ENCODE data around the gene NEU1. TPM values are rescaled to one million over a fixed set of nuclear protein-coding genes. Genes with fewer than 3 reads are reported as not detected.

The NEU1 gene
- polyA plus RNA-seq, 1 experiment, result 39.0 TPM

DNA sequence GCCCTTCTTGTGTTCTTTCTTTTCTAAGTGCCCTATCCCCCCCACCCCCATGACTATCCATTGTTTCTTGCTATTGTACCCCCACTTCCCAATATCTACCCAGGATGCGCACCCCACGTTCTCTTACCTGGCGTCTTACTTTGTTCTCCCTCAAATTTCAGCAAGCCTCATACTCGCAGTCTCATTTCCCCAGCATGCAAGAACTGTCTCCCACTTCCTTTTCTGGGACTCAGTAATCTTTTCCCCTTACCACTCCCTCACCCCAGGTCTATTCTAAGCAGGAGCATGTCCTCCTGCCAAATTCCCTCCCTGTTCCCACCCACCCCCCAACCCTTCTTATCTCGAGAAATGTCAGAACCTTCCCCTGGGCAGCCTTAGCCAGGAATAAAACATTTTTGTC is 36.6 kb upstream of the NEU1 start:
- ChIA-PET POLR2A (interaction anchor here (0.6 kb wide), 1 partner anchor 54 kb away, joined by 3 read pairs; no protein-coding TSS in a partner anchor), CTCF (interaction anchor here (0.7 to 4.0 kb wide), 3 partner anchors 11 to 60 kb away, joined by 4 to 44 read pairs (median 8); partner anchors contain the start of gene SKIC2)
- H3K9me3 ChIP-seq (ENCODE audit: control insufficient read depth, insufficient read depth, low read length), result no peaks in the 10 kb centered on the region; the same call in 1 of the 2 replicates
- no peak overlapping the region for H3K27ac ChIP-seq (ENCODE audit: low read depth, low read length)
- TF ChIP-seq, protein P1, sequence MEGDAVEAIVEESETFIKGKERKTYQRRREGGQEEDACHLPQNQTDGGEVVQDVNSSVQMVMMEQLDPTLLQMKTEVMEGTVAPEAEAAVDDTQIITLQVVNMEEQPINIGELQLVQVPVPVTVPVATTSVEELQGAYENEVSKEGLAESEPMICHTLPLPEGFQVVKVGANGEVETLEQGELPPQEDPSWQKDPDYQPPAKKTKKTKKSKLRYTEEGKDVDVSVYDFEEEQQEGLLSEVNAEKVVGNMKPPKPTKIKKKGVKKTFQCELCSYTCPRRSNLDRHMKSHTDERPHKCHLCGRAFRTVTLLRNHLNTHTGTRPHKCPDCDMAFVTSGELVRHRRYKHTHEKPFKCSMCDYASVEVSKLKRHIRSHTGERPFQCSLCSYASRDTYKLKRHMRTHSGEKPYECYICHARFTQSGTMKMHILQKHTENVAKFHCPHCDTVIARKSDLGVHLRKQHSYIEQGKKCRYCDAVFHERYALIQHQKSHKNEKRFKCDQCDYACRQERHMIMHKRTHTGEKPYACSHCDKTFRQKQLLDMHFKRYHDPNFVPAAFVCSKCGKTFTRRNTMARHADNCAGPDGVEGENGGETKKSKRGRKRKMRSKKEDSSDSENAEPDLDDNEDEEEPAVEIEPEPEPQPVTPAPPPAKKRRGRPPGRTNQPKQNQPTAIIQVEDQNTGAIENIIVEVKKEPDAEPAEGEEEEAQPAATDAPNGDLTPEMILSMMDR (IDR thresholded peaks at IDR 0.05; ENCODE audit: low read depth, low read length), result no peak
- no peak overlapping the region for H3K4me3 ChIP-seq (ENCODE audit: low read depth, low read length)
- H3K27me3 ChIP-seq (ENCODE audit: control insufficient read depth, insufficient read depth, low read length), result no peaks in the 10 kb centered on the region
- no peak for DNase-seq (ENCODE audit: low read depth, low spot score)

DNA sequence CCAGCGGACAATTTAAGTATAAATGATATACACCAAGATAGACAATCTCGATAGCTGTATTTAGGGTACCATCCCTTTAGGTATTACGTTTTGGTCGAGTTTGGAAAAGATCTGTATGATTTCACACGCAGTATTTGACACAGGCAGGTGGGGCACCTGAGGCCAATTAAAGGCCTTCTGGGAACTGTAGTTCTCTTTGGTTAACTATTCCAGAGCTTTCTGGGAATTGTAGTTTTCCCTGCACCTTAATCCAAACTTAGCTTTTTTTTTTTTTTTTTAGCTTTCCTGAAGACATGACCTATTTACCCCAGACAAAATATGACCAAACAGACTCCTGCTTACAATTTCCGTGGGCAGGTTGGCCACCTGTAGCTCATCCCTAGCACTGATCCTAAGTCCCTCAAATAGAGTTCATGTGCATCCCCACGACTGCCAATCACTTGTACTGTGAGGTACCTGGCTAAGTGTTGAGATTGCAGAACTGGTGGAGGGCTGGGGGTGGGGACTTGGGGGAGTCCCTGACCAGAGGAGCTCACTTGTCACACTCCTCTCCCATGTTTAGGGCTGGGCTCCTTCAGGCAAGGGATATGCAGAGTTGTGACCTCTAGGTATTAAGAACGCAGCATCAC is 35.9 kb upstream of the NEU1 start:
- POLR2A ChIA-PET, result interaction anchor here (0.6 to 1.3 kb wide), 5 partner anchors 47 to 1072 kb away, joined by 3 to 5 read pairs (median 3); partner anchors contain the start of genes CFB and DXO
- DNase-seq (ENCODE audit: low read depth, low spot score), result no peak
- H3K27me3 ChIP-seq (ENCODE audit: control insufficient read depth, insufficient read depth, low read length), result no peaks in the 10 kb centered on the region
- H3K4me3 ChIP-seq (ENCODE audit: low read depth, low read length), result peak overlapping the region; percentile 96
- CTCF ChIA-PET, result interaction anchor here (0.7 to 4.0 kb wide), 5 partner anchors 10 to 1517 kb away, joined by 3 to 44 read pairs (median 5); partner anchors contain the start of gene SKIC2
- TF ChIP-seq, protein P1 (IDR thresholded peaks at IDR 0.05; ENCODE audit: low read depth, low read length), result no peak
- no peak overlapping the region for H3K27ac ChIP-seq (ENCODE audit: low read depth, low read length)
- H3K9me3 ChIP-seq (ENCODE audit: control insufficient read depth, insufficient read depth, low read length), result no peaks in the 10 kb centered on the region; the same call in 1 of the 2 replicates

DNA sequence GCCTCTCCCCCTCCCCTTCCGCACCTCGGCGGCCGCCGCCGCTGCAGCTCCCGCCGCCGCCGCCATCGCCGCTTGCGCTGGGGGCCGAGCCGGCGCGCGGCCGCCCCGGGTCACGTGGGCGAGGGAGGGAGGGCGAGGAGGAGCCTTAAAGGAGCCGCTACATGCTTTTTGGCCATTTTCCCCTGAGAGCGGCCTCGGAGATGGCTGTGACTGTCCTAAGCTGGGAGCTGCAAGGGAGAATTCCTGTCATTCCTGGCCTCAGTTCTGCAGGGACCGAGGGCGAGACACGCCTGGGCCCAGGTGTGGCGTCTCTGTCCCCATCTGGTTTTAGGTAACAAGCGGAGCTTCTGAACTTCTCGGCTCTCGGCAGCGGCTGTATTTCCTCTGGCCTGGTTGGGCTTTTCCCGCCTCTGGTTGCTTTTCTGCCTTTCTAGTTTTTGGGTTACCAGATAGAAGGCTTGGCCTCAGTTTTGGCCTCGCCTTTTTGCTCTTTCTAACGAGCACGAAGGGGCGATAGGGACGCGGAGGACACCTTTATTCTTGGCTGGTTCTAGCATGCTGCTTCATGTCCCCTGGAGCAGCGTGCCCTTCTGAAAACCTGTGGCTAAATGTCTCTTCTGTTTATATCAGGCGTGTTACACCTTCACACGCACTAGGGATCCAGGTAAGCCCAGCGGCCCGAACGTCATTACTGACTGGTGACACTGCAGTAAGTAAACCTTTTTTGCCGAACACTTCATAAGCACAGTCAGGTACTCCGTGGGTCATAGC is 35.2 kb upstream of the NEU1 start, which contains the start of gene EHMT2:
Gene EHMT2, minus strand, starts transcription at position 87 of the 771 bp plus-strand sequence. Its CDS starts 21 bp downstream, at position 66.
- ChIA-PET POLR2A (interaction anchor here (0.6 to 1.7 kb wide), 8 partner anchors 48 to 1074 kb away, joined by 3 to 9 read pairs (median 3); partner anchors contain the start of genes CFB, CLIC1 and DXO), CTCF (interaction anchor here (0.7 to 4.0 kb wide), 5 partner anchors 9 to 352 kb away, joined by 3 to 44 read pairs (median 3); partner anchors contain the start of genes ATP6V1G2 and LSM2)
- Histone ChIP-seq H3K4me3 (ENCODE audit: low read depth, low read length) (peak within 1 kb of the TSS; percentile 96), H3K9me3 (ENCODE audit: control insufficient read depth, insufficient read depth, low read length) (no peaks in the 10 kb centered on the region; the same call in 1 of the 2 replicates), H3K27ac (ENCODE audit: low read depth, low read length) (peak within 1 kb of the TSS; percentile 11), H3K27me3 (ENCODE audit: control insufficient read depth, insufficient read depth, low read length) (no peaks in the 10 kb centered on the region)
- no peak for DNase-seq (ENCODE audit: low read depth, low spot score)
- TF ChIP-seq, protein P1 (IDR thresholded peaks at IDR 0.05; ENCODE audit: low read depth, low read length), result no peak

DNA sequence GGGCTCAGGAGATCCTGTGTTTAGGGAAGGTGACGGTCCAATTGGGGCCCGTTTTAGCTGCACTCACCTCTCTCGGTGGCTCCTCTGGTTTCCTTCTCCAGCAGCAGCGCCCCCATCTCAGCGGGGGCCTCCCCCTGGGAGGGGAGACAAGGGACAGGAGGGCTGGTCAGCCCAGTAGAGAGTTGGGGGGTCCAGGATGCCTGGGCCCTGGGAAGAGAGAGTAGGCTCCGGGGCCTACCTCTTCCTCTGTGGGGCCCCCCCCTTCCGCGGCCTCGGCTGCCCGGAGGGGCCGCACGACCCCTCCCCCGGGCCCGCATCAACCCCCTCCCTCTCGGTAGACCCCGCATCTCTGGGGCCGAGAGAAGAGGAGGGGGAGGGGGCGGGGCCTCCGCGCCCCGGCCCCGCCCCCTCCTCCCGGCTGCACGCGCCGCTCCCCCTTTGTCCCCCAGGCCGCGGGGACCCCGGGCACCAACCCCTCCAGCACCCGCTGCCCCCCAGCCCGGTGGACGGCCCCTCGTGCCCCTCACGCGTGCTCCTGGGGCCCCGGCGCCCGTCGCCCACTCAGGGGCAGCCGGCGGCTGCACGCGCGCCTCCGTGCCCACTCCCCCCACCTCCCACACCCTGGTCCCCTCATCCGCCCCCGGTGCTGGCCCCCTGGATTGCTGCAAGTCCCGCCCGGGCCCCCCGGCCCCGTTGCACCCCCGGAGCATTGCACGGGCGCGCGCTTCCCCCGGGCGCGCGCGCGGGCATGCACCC is 34.4 kb upstream of the NEU1 start:
- H3K4me3 ChIP-seq (ENCODE audit: low read depth, low read length), result peak overlapping the region; percentile 96
- no peaks in the 10 kb centered on the region; the same call in 1 of the 2 replicates for H3K9me3 ChIP-seq (ENCODE audit: control insufficient read depth, insufficient read depth, low read length)
- ChIA-PET POLR2A (interaction anchor here (0.6 to 1.7 kb wide), 6 partner anchors 48 to 1075 kb away, joined by 3 to 9 read pairs (median 3); partner anchors contain the start of genes CFB and CLIC1), CTCF (interaction anchor here (0.9 to 4.0 kb wide), 3 partner anchors 52 to 351 kb away, joined by 3 to 44 read pairs (median 3); partner anchors contain the start of gene ATP6V1G2)
- TF ChIP-seq, protein P1 (IDR thresholded peaks at IDR 0.05; ENCODE audit: low read depth, low read length), result no peak
- H3K27me3 ChIP-seq (ENCODE audit: control insufficient read depth, insufficient read depth, low read length), result no peaks in the 10 kb centered on the region
- no peak overlapping the region for H3K27ac ChIP-seq (ENCODE audit: low read depth, low read length)
- DNase-seq (ENCODE audit: low read depth, low spot score), result no peak
